AG20443 (cell line): Measurements from ENCODE around the gene SLC25A22.

Experiments
- DNase-seq: peaks from one replicate; pipeline ENCODE4 v3.0.0; 2012; ENCODE audit warnings: low spot score, mixed read lengths

The SLC25A22 gene

DNA sequence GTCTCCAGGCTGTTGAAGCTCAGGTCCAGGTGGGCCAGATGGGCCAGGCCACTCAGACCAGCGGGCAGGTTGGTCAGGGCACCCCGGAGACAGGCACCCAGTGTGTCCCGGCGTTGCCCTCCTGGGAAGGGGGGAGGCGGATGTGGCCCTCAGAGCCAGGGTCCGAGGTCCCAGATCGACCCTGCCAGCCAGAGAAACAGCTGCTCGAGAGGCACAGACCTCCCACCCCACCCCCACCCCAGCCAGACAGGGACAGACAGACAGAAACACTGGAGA is 5.3 kb upstream of the SLC25A22 start:
- DNase-seq: no peak

DNA sequence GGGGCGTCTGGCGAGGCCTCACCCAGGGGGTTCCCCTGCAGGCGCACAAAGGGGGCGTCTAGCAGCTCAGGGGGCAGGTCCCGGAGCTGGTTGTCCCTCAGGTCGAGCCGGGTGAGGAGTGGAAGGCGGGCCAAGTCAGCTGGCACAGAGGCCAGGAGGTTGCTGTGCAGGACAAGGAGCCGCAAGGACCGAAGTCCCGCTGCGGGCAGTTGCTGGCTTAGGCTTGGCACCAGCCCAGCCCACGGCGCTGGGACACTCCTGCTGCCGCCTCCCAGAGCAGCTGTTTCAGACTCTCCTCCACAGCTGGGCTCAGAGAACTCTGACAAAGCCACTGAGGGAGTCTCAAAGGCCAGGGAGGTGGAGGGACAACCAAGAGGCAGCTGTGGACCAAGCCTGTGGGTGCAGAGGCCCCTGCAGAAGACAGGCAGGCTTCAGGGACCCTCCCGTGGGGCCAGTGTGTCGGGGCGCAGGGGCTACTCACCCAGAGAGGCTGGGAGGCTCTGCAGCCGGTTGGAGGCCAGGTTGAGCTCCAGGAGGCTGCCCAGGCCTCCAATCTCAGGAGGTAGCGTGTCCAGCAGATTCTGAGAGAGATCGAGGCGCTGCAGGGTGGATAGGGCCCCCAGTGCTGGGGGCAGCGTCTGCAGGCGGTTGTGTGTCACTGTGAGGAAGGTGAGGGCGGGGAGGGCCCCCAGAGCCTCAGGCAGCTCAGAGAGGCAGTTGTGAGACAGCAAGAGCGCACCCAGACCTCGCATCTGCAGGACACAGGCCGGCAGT is 4.8 kb upstream of the SLC25A22 start:
- no peak for DNase-seq

DNA sequence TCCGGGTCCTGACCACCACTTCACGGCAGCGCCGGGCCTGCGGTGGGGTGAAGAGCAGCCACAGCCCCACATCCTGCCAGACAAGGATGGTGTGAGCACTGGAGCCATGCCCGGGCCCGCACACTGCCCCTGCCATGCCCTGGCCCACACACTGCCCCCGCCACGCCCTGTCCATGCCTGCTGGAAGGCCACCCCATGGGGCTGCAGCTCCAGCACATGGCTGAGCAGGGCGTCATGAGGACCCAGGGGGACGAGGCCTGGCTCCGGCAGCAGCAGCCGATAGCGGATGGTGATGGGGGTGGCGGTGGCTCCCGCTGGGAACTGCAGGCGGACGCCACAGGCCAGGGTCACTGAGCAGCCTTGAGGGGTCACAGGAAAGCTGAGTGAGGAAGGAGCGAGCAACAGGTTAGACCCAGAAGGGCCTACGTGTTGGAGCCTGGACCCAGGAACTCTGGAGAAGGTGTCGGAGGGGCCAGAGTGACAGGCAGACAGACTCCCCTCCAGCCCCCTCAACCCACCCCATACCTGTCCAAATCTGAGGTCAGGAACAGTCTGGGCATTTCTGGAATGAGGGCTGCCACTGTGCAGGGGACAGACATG is 4.0 kb upstream of the SLC25A22 start:
- no peak for DNase-seq

DNA sequence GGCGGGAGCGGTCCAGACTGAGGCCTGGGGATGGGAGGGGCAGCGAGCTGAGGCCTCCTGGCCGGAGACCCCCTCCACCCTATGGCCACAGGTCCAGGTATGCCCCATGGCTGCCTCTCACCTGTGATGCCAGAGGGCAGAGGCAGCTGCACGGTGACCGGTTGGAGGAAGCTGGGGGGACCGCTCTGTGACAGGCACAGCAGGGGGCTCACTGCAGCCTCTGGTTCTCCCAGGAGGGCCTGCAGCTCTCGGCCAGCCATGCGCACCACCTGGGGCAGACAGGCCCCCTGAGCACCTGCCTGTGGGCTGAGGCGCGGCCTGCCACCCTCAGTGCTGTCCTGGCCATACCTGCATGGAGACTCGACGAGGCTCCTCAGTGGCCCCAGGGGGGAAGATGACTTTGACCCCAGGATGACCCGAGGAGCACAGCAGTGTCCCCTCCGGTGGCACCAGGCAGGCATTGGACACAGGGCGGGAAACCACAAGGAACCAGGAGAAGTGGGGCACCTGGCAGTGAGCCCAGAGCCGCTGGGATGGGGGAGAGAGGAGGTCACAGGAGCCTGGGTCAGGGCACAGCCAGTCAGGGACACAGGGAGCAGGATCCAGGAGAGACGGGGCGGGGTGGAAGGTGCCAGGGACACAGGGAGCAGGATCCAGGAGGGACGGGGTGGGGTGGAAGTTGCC is 3.2 kb upstream of the SLC25A22 start:
- DNase-seq: no peak

DNA sequence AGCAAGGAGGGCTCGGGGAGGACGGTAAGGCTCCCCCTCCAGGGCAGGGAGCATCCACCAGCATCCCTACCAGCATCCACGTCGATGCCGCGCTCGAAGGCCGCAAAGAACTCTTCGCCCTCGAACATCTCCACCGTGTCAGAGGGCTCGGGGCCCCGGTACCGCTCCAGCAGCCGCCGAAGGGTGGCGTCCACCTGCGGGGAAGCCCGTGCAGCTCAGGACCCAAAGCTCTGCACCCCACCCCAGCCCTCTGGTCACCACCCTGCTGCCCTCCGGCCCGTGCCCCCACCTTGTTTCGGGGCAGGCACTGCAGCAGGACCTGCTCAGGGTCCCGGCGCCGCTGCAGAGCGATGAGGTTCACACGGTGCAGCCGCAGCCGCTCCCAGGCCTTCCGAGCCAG is 2.4 kb upstream of the SLC25A22 start:
- DNase-seq: no peak

DNA sequence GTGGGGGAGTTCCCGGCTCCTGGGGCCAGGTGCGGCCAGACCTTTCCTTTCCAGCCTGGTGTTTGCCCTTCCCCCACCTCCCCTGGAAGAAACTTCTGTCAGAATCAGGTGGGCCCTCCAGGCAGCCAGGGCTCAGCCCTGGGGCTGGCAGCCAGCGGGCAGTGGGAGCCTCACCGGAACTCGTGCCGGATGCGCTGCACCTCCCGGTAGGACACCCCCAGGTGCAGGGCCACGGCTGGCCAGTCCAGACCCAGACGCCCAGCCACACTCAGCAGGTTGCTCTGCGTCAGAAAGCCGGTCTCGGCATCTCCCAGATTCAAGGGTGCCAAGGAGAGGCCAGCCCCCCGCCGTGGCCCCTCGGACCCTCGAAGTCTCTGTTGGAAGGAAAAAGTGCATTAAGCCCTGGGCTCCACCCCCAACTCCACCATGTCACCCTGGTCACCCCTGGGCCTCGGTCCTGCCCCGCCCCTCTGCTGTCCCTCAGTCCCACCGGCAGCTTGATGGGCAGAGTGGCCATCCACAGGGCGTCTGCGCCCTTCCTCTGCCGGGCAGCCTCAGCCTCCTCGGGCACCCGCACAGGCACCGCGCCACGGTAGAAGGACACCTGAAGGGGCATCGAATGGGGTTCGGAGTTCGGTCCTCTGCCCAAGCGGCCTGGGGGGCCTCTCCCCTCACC is 1.7 kb upstream of the SLC25A22 start:
- no peak for DNase-seq

DNA sequence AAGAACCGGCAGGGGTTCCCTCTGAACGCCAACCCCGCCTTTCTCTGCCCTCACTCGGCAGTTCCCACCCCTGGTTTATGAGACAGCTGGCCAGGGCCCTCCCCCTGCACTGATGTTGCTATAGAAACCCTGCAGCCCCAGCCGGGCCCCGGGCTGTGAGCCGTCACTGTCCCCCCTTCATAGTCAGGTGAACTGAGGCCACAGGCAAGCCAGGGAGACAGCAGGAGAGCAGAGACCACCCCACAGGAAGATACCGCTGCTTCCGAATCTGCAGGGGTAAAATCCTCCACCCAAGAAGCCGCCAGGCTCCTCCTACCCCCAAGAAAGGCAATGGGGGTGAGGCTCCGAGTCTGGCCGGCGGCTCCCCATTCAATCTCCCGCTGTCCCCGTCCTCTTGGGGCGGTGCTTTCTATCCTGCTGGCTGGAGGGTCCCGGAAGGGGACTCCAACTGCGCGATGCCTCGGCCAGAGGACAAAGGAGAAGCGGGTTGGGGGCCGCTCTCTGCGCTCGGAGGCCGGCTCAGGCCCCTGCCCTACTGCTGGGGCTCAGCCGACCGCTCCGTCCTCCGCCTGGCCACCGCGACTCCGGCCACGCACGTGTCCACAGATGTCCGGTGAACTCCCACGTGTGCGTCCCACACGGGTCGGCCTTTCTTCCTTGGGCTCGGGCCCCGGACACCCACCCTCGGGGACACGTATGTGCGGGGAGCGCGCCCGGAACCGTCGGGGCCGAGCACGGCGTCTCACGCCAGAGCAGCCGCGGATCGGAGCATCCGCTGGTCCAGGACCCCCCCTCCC is 587 bp downstream of the SLC25A22 start:
- peak; percentile 85 for DNase-seq

DNA sequence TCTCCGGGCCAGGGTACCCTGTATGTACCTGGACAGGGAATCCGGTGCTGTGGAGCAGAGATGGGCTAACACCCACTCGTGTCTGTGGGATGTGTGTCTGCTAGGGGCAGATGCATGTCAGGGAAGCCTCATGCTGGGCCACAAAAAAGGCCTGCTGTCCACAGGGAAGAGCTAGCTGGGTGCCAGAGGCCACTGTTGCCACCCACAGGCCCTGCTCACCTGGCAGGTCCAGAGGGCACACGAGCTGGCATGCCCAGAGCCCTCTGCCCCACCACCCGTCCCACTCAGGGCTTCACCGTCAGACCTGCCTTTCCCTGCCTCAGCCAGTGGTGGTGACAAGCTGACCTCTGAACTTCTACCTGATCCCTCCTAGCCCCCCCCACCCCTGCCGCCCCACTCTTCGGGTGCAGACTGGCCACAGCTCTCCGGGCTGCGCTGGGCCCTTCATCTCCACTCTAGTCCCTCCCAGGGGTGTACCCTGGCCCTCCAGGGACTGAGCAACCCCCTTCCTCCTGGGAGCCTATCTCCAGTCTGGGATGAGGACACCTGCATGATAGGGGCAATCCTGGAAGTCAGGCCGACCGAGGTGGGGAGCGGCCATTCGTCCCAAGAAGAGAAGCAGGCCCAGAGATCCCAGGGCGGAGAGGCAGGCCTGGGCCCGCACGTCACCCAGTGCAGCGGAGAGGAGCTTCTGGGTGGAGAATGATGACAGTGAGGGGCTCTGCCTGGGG is 1.4 kb downstream of the SLC25A22 start:
- DNase-seq: no peak

DNA sequence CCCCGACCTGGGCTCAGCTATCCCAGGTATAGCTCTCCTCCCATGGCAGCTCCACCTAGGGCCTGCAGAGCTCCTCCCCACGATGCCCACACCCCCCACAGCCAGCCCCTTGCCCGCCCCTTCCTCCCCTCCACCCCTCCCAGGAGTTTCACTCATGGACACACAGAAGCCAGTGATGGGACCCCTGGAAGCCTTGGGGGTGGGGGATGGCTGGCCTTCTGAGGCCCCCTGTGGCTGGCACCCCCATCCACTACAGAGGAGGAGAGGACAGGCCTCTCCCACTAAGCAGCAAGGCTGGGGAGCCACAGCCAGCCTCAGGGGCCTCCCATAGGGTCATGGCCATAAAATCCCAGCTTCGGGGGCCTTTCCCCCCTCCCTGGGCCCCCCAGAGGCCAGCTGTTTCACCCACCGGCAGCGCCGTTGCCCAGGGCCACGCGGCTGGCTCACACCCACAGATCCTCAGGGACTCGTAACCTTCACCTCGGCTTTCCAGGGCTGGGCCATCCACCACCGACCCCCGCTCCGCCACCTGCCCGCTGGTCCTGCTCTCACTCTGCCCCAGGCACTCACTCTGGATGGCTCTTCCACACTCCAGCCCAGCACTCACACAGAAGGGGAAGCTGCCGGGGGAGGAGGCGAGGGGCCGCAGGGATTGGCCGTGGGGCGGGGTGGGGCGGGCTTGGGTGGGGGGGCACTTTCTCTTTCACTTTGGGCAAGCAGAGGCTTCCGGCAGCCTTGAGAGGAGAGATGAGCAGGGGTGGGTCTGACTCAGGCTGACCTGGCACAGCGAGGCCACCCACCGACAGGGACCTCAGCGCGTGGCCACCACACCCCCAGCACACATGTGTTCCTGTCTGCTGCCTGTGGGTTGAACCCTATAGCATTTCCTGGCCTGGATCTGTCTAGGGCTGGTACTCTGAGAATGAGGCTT is 2.2 kb downstream of the SLC25A22 start:
- DNase-seq: peak; percentile 92

DNA sequence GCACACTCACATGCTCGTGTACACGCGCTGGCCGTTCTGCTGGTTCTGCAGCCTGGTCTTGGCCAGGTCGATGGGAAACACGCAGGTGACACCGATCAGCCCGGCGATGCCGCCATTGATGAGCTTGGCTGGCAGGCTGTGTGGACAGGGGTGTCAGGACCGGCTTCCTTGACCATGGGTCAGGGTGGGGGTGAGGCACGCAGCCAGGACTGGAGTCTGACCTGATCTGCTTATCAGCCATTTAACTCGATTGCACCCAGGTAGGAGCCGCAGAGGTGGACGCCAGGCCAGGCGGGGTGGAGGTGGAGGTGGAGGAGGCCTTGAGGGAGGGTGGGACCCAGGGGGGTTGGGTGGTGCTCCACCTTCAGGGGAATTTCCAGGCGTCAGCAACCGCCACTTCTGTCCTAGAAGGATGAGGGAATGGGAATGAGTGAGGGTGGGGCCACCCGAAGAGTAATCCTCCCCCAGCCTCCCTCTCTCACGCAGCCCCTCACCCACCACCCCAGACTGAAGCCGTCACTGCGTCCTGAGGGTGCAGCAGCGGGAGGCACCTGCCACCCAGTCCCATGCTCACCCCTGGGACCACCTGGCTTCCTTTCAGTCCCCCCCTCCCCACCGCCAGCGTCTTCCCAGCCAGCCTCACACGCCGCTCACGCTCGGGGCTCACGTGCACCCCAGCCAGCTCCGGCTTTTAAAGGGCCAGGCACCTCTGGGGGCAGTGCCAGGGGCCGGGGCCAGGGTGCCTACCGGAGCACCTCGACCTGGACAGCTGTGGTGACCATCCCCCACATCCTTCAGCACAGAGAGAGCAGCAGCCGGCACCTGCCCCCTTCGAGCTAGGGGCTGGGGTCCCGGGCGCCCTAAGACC is 3.1 kb downstream of the SLC25A22 start:
- DNase-seq: peak; percentile 53

DNA sequence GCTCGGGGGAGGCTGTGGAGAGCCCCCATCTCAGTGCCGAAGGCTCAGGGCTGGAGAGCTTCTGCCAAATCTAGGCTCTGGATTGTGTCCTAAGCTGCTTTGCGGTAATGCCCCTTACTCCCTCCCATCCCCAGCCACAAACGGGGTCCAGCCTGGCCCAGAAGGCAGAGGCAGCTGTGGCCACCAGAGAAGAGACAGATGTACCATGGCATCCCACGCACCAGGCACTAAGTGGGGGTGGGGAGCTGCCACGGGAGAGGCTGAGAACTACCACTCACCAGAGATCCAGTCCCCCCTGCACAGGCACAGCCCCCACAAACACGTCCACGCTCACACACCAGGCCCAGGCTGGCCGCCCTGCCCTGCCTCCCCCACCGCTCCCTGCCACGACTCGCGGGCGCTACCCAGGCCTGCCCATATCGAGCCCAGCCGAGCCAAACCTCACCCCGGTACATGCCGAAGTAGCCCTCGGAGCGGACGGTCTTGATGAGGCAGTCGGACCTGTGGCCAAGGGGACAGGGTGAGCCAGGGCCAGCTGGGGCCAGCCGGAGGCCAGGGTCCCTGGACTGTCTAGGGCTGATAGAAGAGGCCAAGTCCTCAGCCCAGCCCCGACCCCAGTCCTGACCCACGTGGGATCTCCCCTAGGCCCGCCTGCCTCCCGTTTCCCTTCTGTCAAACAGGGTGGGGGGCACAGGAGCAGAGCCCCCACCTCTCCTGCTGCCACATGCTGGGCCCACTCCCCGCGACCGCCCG is 3.9 kb downstream of the SLC25A22 start:
- no peak for DNase-seq

DNA sequence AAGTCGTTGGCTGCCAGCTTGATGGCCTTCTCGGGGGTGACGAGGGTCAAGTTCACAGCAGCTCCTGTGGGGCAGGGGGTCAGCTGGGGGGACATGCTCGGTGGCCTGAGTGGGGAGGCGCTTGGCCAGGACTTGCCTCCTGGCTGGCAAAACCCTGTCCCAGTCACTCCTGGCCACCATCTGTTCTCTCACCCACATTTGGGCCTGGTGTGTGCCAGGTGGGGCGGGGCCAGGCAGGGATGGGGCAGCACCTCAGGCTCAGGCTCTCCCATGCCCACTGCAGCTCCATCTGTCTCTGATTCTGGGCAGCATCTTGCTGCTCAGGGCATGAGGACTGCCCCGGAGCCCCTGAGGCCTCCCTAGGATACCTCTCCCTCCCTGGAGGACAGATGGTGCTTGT is 4.5 kb downstream of the SLC25A22 start:
- DNase-seq: no peak

DNA sequence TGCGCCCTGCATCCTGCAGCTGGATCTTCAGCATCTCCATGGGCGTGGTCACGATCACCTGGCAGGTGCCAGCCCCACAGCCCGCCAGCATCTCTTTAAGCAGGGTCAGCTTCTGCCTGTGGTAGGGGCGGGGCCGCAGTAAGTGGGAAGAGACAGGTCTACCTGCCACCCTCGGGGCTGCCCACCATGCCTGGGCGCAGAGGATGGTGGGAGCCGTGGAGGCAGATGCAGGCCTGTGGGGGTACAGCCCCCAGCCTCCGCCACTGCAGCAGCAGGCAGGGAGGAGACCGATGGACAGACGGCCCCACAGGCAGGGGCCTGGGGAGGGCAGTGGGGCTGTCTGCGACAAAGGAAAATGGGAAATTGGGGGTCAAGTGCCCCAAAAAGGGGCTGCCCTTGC is 5.2 kb downstream of the SLC25A22 start:
- no peak for DNase-seq

DNA sequence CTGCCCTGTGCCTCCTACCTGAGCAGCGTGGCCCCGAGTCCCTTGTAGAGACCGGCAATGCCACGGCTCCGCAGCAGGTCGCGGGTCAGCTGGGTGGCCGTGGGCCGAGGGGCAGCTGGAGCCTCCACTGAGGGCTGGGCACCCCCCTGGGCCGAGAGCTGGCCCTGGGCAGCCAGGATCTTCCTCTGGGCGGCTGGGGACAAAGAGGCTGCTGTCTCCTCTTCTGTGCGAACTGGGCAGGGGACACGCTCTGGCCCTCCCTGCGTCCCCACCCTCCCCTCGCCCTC is 5.6 kb downstream of the SLC25A22 start:
- DNase-seq: no peak

DNA sequence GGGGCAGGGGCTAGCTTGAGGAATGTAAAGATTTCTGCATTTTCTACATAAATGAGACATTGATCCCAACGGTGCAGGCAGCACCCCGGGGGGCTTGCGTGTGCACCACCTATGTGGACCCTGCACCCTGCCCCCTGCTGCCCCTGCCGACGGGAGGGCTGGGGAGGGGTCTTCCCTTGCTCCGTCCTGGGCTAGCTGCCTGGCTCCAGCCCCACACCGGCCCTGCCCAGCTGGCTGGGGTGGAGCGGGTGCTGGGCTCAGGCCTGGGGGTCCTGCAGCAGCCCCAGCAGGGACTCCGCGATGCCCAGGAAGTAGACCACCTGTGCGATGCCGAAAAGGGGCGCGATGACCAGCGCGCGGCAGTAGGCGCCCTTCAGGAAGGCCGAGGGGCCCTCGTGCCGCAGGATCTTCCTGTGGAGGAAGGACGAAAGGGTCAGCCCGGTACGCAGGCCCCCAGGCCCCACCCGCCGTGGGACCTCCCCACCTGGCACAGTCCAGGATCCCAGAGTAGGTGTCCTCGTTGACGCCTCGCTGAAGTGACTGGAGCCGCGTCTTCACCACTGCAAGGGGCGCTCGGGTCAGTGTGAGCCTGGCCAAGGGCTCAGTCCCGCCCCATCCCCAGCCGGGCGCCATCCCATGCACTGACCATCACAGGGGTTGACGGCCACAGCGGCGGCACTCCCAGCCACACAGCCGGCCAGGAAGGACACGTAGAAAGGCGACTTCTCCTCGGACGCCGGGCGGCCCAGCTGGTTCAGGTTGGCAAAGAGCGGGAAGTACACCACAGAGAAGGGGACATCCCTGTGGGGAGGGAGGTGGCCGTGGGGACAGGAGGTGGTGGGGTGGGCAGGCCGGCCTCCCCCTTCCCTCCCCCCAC is 6.2 kb downstream of the SLC25A22 start:
- DNase-seq: no peak

DNA sequence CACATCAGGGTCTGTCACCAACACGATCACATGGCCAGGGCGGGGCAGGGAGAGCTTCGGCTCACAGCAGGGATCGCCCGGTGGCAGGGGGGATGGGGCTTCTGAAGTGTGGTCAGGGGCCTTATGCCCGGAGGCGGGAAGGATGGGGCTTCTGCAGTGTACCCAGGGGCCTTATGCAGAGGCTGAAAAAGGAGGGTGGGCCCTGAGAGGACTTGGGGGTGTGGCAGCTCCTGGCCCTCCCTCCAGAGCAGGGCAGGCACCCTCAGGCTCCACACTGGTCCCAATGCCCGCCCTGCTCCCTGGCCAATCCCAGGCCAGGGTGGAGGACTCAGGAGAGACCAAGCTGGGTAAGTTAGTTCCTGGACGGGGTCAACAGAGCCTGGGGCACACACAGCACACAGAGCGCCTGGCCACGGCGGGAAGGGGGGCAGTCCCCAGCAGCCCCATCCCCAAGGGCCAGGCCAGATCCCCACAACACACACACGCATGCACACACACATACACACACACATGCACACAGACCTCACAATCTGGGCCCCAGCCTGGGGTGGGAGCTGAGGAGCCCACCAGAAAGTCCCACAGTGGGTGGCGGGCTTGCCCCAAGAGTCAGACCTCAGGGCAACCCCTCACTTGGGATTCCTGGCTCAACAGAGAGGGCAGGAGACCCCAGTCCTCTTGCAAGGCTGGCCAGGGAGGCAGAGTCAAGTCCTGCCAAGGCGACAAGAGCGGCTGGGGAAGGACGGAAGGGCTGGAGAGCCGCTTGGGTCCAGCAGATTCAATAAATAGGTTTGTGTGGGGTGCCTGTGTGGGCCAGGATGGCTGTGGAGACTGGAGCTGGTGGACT is 7.1 kb downstream of the SLC25A22 start:
- peak; percentile 29 for DNase-seq

DNA sequence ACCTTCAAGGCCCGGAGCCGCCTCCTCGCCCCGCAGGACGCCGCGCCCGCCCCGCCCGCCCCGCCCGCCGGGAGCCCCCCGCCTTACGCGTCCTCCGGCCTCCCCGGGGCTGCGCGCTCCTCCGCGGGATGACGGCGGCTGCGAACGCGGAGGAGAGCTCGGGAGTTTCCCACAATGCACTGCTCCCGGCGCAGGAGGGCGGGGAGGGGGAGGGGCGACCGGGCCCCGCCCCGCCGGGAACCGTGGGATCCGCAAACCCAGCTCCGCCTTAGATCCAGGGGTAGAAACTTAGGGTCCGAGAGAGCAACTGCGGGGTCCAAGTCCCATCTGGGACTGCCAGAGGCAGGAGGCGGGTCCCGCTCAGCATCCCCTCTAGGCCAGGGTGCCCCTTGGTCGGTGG is 8.1 kb downstream of the SLC25A22 start, which contains the start of gene CEND1:
TSS of gene CEND1 (minus strand) at position 148 of the 400 bp plus-strand sequence. CDS start 1,514 bp downstream, outside the sequence.
- peak; percentile 85 for DNase-seq
